Measurements from ENCODE around the gene SH3BP2. TPM values are rescaled to one million over a fixed set of nuclear protein-coding genes. Genes with fewer than 3 reads are reported as not detected.
A peak's percentile ranks its signal among the peaks of the same experiment; 100 is the strongest.

The SH3BP2 gene
- total RNA-seq, 1 experiment from 2014 or later = 15.6 TPM

GRCh38 chr4:2871466-2871865 is 78.6 kb downstream of the SH3BP2 start:
- DNase-seq (ENCODE audit: low read depth, low spot score) = no peak
- in situ Hi-C loops (cut with HindIII; ENCODE audit: low pct_unique_long_range_greater_than_20kb, low sequenced_read_pairs) = no loop called here

GRCh38 chr4:2871911-2872310 is 79.0 kb downstream of the SH3BP2 start:
- DNase-seq (ENCODE audit: low read depth, low spot score) = no peak
- in situ Hi-C loops (cut with HindIII; ENCODE audit: low pct_unique_long_range_greater_than_20kb, low sequenced_read_pairs) = no loop called here

GRCh38 chr4:2873329-2873728 is 80.4 kb downstream of the SH3BP2 start:
- no peak for DNase-seq (ENCODE audit: low read depth, low spot score)
- in situ Hi-C loops (cut with HindIII; ENCODE audit: low pct_unique_long_range_greater_than_20kb, low sequenced_read_pairs) = no loop called here

- in situ Hi-C loops (cut with HindIII; ENCODE audit: low pct_unique_long_range_greater_than_20kb, low sequenced_read_pairs) = no loop called here
- no peak for DNase-seq (ENCODE audit: low read depth, low spot score)
Observed at GRCh38 chr4:2874861-2875260, 82.0 kb downstream of the SH3BP2 start.

GRCh38 chr4:2875556-2875955 is 82.7 kb downstream of the SH3BP2 start:
- in situ Hi-C loops (cut with HindIII; ENCODE audit: low pct_unique_long_range_greater_than_20kb, low sequenced_read_pairs) = no loop called here
- DNase-seq (ENCODE audit: low read depth, low spot score) = peak; percentile 95

GRCh38 chr4:2878346-2878745 is 85.5 kb downstream of the SH3BP2 start:
- in situ Hi-C loops (cut with HindIII; ENCODE audit: low pct_unique_long_range_greater_than_20kb, low sequenced_read_pairs) = no loop called here
- DNase-seq (ENCODE audit: low read depth, low spot score) = no peak

GRCh38 chr4:2879026-2879425 is 86.1 kb downstream of the SH3BP2 start:
- in situ Hi-C loops (cut with HindIII; ENCODE audit: low pct_unique_long_range_greater_than_20kb, low sequenced_read_pairs) = no loop called here
- DNase-seq (ENCODE audit: low read depth, low spot score) = no peak

- in situ Hi-C loops (cut with HindIII; ENCODE audit: low pct_unique_long_range_greater_than_20kb, low sequenced_read_pairs) = no loop called here
- DNase-seq (ENCODE audit: low read depth, low spot score) = no peak
Observed at GRCh38 chr4:2881431-2881830, 88.5 kb downstream of the SH3BP2 start.

GRCh38 chr4:2882341-2882740 is 89.5 kb downstream of the SH3BP2 start:
- in situ Hi-C loops (cut with HindIII; ENCODE audit: low pct_unique_long_range_greater_than_20kb, low sequenced_read_pairs) = no loop called here
- DNase-seq (ENCODE audit: low read depth, low spot score) = no peak

- in situ Hi-C loops (cut with HindIII; ENCODE audit: low pct_unique_long_range_greater_than_20kb, low sequenced_read_pairs) = no loop called here
- DNase-seq (ENCODE audit: low read depth, low spot score) = no peak
Observed at GRCh38 chr4:2886161-2886560, 93.3 kb downstream of the SH3BP2 start.

- DNase-seq (ENCODE audit: low read depth, low spot score) = no peak
- in situ Hi-C loops (cut with HindIII; ENCODE audit: low pct_unique_long_range_greater_than_20kb, low sequenced_read_pairs) = no loop called here
Observed at GRCh38 chr4:2886622-2887021, 93.7 kb downstream of the SH3BP2 start.

GRCh38 chr4:2887343-2887742 is 94.5 kb downstream of the SH3BP2 start:
- no peak for DNase-seq (ENCODE audit: low read depth, low spot score)
- in situ Hi-C loops (cut with HindIII; ENCODE audit: low pct_unique_long_range_greater_than_20kb, low sequenced_read_pairs) = no loop called here

GRCh38 chr4:2888886-2889285 is 96.0 kb downstream of the SH3BP2 start:
- in situ Hi-C loops (cut with HindIII; ENCODE audit: low pct_unique_long_range_greater_than_20kb, low sequenced_read_pairs) = no loop called here
- no peak for DNase-seq (ENCODE audit: low read depth, low spot score)

Other genes with a start within 250 kb of the SH3BP2 start
- 41.1 and 43.2 TPM in 2 replicates for gene TNIP2, start 36.7 kb upstream of the SH3BP2 start, total RNA-seq (2014; rRNA removed; shearing (Covaris generic))
- 144 and 148 TPM in 2 replicates for gene ADD1, start 50.8 kb downstream of the SH3BP2 start, total RNA-seq (2014; rRNA removed; shearing (Covaris generic))
- 22.5 and 26.1 TPM in 2 replicates for gene NOP14, start 170.3 kb downstream of the SH3BP2 start, total RNA-seq (2014; rRNA removed; shearing (Covaris generic))
- gene GRK4, start 170.5 kb downstream of the SH3BP2 start, total RNA-seq (2014; rRNA removed; shearing (Covaris generic)) = 2.2 and 3.2 TPM in 2 replicates